NT2/D1 (cell line): ENCODE measurements around the gene LANCL2.

Experiments
- SUZ12 ChIP-seq: IDR thresholded peaks from 2 replicates; pipeline ENCODE4 v1.6.1; 2011; ENCODE audit not compliant: insufficient read length, insufficient read depth; ENCODE audit errors: extremely low read depth
- YY1 ChIP-seq: IDR thresholded peaks from 2 replicates; pipeline ENCODE4 v1.6.1; 2011; ENCODE audit not compliant: insufficient read length, insufficient read depth
- ZNF274 ChIP-seq: IDR thresholded peaks from 2 replicates; pipeline ENCODE4 v1.6.1; 2011; ENCODE audit warnings: mild to moderate bottlenecking, low read depth, low read length

DNA sequence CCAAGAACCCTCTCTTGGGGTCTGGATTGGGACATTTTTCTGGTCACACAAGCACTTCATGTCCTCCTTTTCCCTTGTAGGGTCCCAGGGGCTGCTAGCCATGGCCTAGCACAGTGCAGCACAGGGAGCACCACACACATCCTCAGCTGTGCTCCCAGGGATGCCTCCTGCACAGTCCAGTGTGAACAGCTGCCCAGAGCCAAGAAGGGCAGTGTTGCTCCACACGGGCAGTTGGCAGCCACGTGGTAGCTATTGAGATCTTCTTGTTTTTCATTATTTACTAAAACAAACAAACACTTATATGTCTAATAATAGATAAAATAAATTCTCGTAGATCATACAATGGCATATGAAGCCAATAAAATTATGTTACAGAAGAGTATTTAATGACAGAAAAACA, 13.9 kb upstream of the LANCL2 start:
- TF ChIP-seq YY1 (no peak), ZNF274 (no peak), SUZ12 (no peak)
